Measurements from ENCODE around the gene TP53I13.

The TP53I13 gene

GRCh38 chr17:29615492-29616299 is 47.2 kb downstream of the TP53I13 start:
- Histone ChIP-seq H3K23ac (ENCODE audit: low read depth, low read length, poor library complexity) (peak overlapping the region; percentile 95), H4K8ac (ENCODE audit: low read depth, low read length) (no peak overlapping the region), H3K27ac (replicated peaks; ENCODE audit: low read length) (no peak overlapping the region), H3K4me2 (ENCODE audit: insufficient read depth, low read length, poor library complexity, severe bottlenecking) (peak overlapping the region; percentile 91), H4K91ac (ENCODE audit: low read depth, low read length, poor library complexity) (no peak overlapping the region), H2BK12ac (ENCODE audit: low read length) (peak overlapping the region; percentile 53), H3K4ac (ENCODE audit: low read length) (no peak overlapping the region), H2AK5ac (ENCODE audit: low read depth, low read length) (peak overlapping the region; percentile 82), H2BK5ac (ENCODE audit: low read length) (no peak overlapping the region), H3K4me3 (ENCODE audit: low read length in 2 of 2) (peak overlapping the region in 1 of 2 donors; percentile 74), H2BK15ac (ENCODE audit: low read length) (peak overlapping the region; percentile 84), H3K14ac (ENCODE audit: low read length) (no peak overlapping the region), H3K9ac (ENCODE audit: low read depth, low read length, poor library complexity) (peak overlapping the region; percentile 68), H3K18ac (ENCODE audit: low read length) (peak overlapping the region; percentile 93), H3K79me1 (ENCODE audit: low read depth, low read length) (no peaks in the 10 kb centered on the region), H3K4me1 (ENCODE audit: control insufficient read depth in 2 of 2, insufficient read depth in 1 of 2, low read depth in 1 of 2, low read length in 2 of 2) (peaks cover 2 to 31% of the 10 kb centered on the region in 2 donors), H3K9me3 (replicated peaks in 1 of 2; ENCODE audit: control insufficient read depth in 2 of 2, insufficient read depth in 1 of 2, low read depth in 1 of 2, low read length in 2 of 2) (peaks cover 3 to 12% of the 10 kb centered on the region in 2 donors), H2BK120ac (ENCODE audit: low read depth, low read length) (no peak overlapping the region), H3K36me3 (replicated peaks in 1 of 2; ENCODE audit: control insufficient read depth in 2 of 2, insufficient read depth in 2 of 2, low read length in 2 of 2) (peaks cover 5 to 27% of the 10 kb centered on the region in 2 donors), H3K27me3 (ENCODE audit: control insufficient read depth in 3 of 3, insufficient read depth in 3 of 3, low read depth in 1 of 3, low read length in 3 of 3) (peaks cover 8 to 38% (median 16%) of the 10 kb centered on the region in 3 experiments), H2AFZ (ENCODE audit: low read length) (no peak overlapping the region)
- no CpG with 5 or more reads among the region's 74 CpGs for WGBS, 2 donors (ENCODE audit: extremely low coverage in 2 of 2, insufficient read length in 2 of 2, insufficient replicate concordance in 1 of 2)
- DNase-seq (ENCODE audit: low spot score): peak; percentile 83

DNA sequence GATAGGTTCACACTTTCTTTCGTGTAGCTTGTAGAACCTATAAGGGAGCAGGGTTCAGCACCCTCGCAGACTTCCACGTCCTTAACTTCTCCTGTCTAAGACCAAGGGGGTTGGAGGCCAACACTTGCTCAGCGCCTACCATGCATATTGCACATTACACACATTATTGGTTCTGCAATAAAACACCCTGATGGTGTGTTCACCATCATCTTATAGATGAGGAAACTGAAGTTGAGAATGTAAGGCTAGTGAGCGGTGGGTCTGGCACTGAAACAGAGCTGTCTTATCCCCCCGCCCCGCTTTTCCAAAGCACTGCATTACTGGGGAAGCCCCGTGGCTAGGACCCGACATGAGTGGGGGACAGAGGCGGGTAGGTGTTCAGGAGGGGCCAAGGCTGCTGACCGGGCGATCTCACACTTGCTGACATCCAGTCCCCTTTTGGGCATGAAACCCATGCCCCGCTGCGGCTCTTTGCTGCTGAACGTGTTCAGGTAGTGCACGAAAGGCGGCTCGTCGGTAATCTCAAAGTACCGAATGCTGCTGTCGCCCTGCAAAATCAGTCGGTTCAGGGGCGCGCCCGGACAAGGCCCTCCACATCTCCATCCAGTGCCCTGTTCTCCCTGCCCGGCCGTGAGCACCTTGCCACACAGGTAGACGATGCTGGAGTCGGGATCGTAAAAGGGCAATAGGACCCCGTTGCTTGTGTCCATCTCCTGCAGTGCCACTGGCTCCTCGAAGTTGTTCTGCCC is 48.0 kb downstream of the TP53I13 start:
- Histone ChIP-seq H2BK5ac (ENCODE audit: low read length) (no peak overlapping the region), H3K79me1 (ENCODE audit: low read depth, low read length) (no peaks in the 10 kb centered on the region), H3K14ac (ENCODE audit: low read length) (peak overlapping the region; percentile 66), H3K4me3 (ENCODE audit: low read length in 2 of 2) (peak overlapping the region in 1 of 2 donors; percentile 74), H2AK5ac (ENCODE audit: low read depth, low read length) (peak overlapping the region; percentile 82), H2BK12ac (ENCODE audit: low read length) (peak overlapping the region; percentile 53), H3K9ac (ENCODE audit: low read depth, low read length, poor library complexity) (peak overlapping the region; percentile 68), H4K91ac (ENCODE audit: low read depth, low read length, poor library complexity) (no peak overlapping the region), H3K9me3 (replicated peaks in 1 of 2; ENCODE audit: control insufficient read depth in 2 of 2, insufficient read depth in 1 of 2, low read depth in 1 of 2, low read length in 2 of 2) (peaks cover 3 to 12% of the 10 kb centered on the region in 2 donors), H3K23ac (ENCODE audit: low read depth, low read length, poor library complexity) (peak overlapping the region; percentile 46), H3K4me2 (ENCODE audit: insufficient read depth, low read length, poor library complexity, severe bottlenecking) (peak overlapping the region; percentile 91), H2BK15ac (ENCODE audit: low read length) (peak overlapping the region; percentile 84), H3K18ac (ENCODE audit: low read length) (peak overlapping the region; percentile 93), H3K4ac (ENCODE audit: low read length) (no peak overlapping the region), H4K8ac (ENCODE audit: low read depth, low read length) (no peak overlapping the region), H3K4me1 (ENCODE audit: control insufficient read depth in 2 of 2, insufficient read depth in 1 of 2, low read depth in 1 of 2, low read length in 2 of 2) (peaks cover 2 to 32% of the 10 kb centered on the region in 2 donors), H2BK120ac (ENCODE audit: low read depth, low read length) (no peak overlapping the region), H3K27ac (replicated peaks; ENCODE audit: low read length) (no peak overlapping the region), H2AFZ (ENCODE audit: low read length) (no peak overlapping the region), H3K36me3 (replicated peaks in 1 of 2; ENCODE audit: control insufficient read depth in 2 of 2, insufficient read depth in 2 of 2, low read length in 2 of 2) (peaks cover 5 to 19% of the 10 kb centered on the region in 2 donors), H3K27me3 (ENCODE audit: control insufficient read depth in 3 of 3, insufficient read depth in 3 of 3, low read depth in 1 of 3, low read length in 3 of 3) (peaks cover 12 to 42% (median 16%) of the 10 kb centered on the region in 3 experiments)
- WGBS, 2 donors (ENCODE audit: extremely low coverage in 2 of 2, insufficient read length in 2 of 2, insufficient replicate concordance in 1 of 2): no CpG with 5 or more reads among the region's 32 CpGs
- DNase-seq (ENCODE audit: low spot score): no peak

DNA sequence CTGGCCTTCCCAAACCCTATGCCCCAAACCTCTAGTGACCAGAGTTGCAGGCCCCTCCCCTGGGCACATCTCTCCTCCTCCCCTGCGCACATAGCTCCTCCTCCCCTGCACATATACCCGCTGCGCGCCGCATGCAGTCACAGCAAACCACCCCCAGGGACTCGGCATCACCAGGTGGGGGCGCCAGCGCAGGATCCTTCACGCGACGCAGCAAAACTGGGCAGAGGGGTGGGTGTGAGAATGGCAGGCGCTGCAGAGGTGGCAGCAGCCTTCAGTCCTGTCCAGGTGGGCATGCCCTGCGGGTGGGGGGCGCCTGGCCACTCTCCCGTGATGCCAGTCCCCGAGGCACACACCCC is 48.6 kb downstream of the TP53I13 start:
- WGBS, 2 donors (ENCODE audit: extremely low coverage in 2 of 2, insufficient read length in 2 of 2, insufficient replicate concordance in 1 of 2): no CpG with 5 or more reads among the region's 16 CpGs
- no peak for DNase-seq (ENCODE audit: low spot score)
- H3K27me3 ChIP-seq (ENCODE audit: control insufficient read depth in 3 of 3, insufficient read depth in 3 of 3, low read depth in 1 of 3, low read length in 3 of 3): peaks cover 13 to 47% (median 16%) of the 10 kb centered on the region in 3 experiments

More for the DNA sequence above, 48.6 kb downstream of the TP53I13 start:
- H3K36me3 ChIP-seq (replicated peaks in 1 of 2; ENCODE audit: control insufficient read depth in 2 of 2, insufficient read depth in 2 of 2, low read length in 2 of 2): peaks cover 5 to 12% of the 10 kb centered on the region in 2 donors
- peaks cover 2 to 34% of the 10 kb centered on the region in 2 donors for H3K4me1 ChIP-seq (ENCODE audit: control insufficient read depth in 2 of 2, insufficient read depth in 1 of 2, low read depth in 1 of 2, low read length in 2 of 2)
- H2BK12ac ChIP-seq (ENCODE audit: low read length): no peak overlapping the region
- H4K91ac ChIP-seq (ENCODE audit: low read depth, low read length, poor library complexity): no peak overlapping the region
- H2AFZ ChIP-seq (ENCODE audit: low read length): peak overlapping the region; percentile 56
- H2BK120ac ChIP-seq (ENCODE audit: low read depth, low read length): no peak overlapping the region
- no peak overlapping the region for H3K23ac ChIP-seq (ENCODE audit: low read depth, low read length, poor library complexity)
- peak overlapping the region; percentile 89 for H3K18ac ChIP-seq (ENCODE audit: low read length)
- H3K79me1 ChIP-seq (ENCODE audit: low read depth, low read length): no peaks in the 10 kb centered on the region
- peak overlapping the region; percentile 66 for H3K9ac ChIP-seq (ENCODE audit: low read depth, low read length, poor library complexity)
- H2AK5ac ChIP-seq (ENCODE audit: low read depth, low read length): peak overlapping the region; percentile 40
- H2BK15ac ChIP-seq (ENCODE audit: low read length): peak overlapping the region; percentile 82
- H3K4me2 ChIP-seq (ENCODE audit: insufficient read depth, low read length, poor library complexity, severe bottlenecking): peak overlapping the region; percentile 78
- no peak overlapping the region for H3K14ac ChIP-seq (ENCODE audit: low read length)
- no peak overlapping the region for H3K4ac ChIP-seq (ENCODE audit: low read length)
- H2BK5ac ChIP-seq (ENCODE audit: low read length): no peak overlapping the region
- no peak overlapping the region for H4K8ac ChIP-seq (ENCODE audit: low read depth, low read length)
- H3K4me3 ChIP-seq (ENCODE audit: low read length in 2 of 2): no peak overlapping the region
- H3K27ac ChIP-seq (replicated peaks; ENCODE audit: low read length): no peak overlapping the region
- peaks cover 3 to 12% of the 10 kb centered on the region in 2 donors for H3K9me3 ChIP-seq (replicated peaks in 1 of 2; ENCODE audit: control insufficient read depth in 2 of 2, insufficient read depth in 1 of 2, low read depth in 1 of 2, low read length in 2 of 2)
